H1 (cell line): ENCODE measurements around the gene PRIMA1. TPM values are rescaled to one million over a fixed set of nuclear protein-coding genes. Genes with fewer than 3 reads are reported as not detected.

Experiments used
- CTCF ChIA-PET: fragments of 300-600 bp; sonication (Branson Sonifier 250); formaldehyde crosslinking; loops from one replicate; lab custom pipeline; 2021; ENCODE audit not compliant: partially characterized antibody; lab: Charles Lee
- POLR2A ChIA-PET: fragments of 300-600 bp; sonication (Branson Sonifier 250); formaldehyde crosslinking; loops from one replicate; lab custom pipeline; 2021; ENCODE audit warnings: inconsistent platforms; ENCODE audit not compliant: partially characterized antibody; lab: Charles Lee
- DNase-seq, 2 experiments: peaks; one replicate each; pipeline versions ENCODE4 v3.0.0 to v3.0.0-alpha.2; 2010 to 2022; ENCODE audit warnings: low spot score in 2 of 2, low read depth in 1 of 2, mixed read lengths in 1 of 2
- FAIRE-seq: peaks from 2 replicates; lab custom pipeline; 2011; peaks lifted over from hg19 to GRCh38; lab: Jason Lieb, UNC
- H2AFZ ChIP-seq: 2 replicates; pipeline ENCODE4 v1.8.1; 2012; ENCODE audit warnings: low read length, inconsistent platforms
- H2AK5ac ChIP-seq: 2 replicates; pipeline ENCODE4 v1.6.1; 2013; ENCODE audit warnings: low read depth, low read length
- H2BK120ac ChIP-seq: replicated peaks from 2 replicates; pipeline ENCODE3; 2013; ENCODE audit warnings: low read depth, low read length, inconsistent platforms
- H2BK12ac ChIP-seq: 2 replicates; pipeline ENCODE4 v1.6.1; 2013; ENCODE audit warnings: low read depth, low read length
- H2BK15ac ChIP-seq: 2 replicates; pipeline ENCODE4 v1.6.1; 2013; ENCODE audit warnings: low read length
- H2BK20ac ChIP-seq: 2 replicates; pipeline ENCODE4 v1.6.1; 2013; ENCODE audit warnings: low read length
- H2BK5ac ChIP-seq: 2 replicates; pipeline ENCODE4 v1.6.1; 2013; ENCODE audit warnings: low read depth, low read length
- H3K14ac ChIP-seq: 2 replicates; pipeline ENCODE4 v1.6.1; 2013; ENCODE audit warnings: inconsistent platforms; ENCODE audit not compliant: insufficient read length
- H3K18ac ChIP-seq: 2 replicates; pipeline ENCODE4 v1.6.1; 2013; ENCODE audit warnings: low read length; ENCODE audit errors: extremely low read depth
- H3K23ac ChIP-seq: 2 replicates; pipeline ENCODE4 v1.6.1; 2013; ENCODE audit warnings: inconsistent platforms; ENCODE audit not compliant: insufficient read length
- H3K23me2 ChIP-seq: 2 replicates; pipeline ENCODE4 v1.6.1; 2013; ENCODE audit warnings: low read depth, low read length
- H3K27ac ChIP-seq: 2 replicates; pipeline ENCODE4 v1.6.1; 2011; ENCODE audit warnings: low read depth, low read length, inconsistent platforms
- H3K27me3 ChIP-seq, 4 experiments: replicated peaks in 1 of 4; 1 replicate in 1 of 4; 2 replicates in 3 of 4; pipeline versions ENCODE4 v1.6.1 to v1.8.1; 2011 to 2013; ENCODE audit warnings: low read length in 3 of 4, mild to moderate bottlenecking in 3 of 4, inconsistent platforms in 2 of 4, mixed read lengths in 2 of 4, moderate library complexity in 1 of 4; ENCODE audit not compliant: control insufficient read depth in 3 of 4, insufficient read depth in 3 of 4; ENCODE audit errors: extremely low read depth in 1 of 4
- H3K36me3 ChIP-seq, 4 experiments: 2 replicates each; pipeline versions ENCODE4 v1.6.1 to v1.8.1; 2011 to 2013; ENCODE audit warnings: mild to moderate bottlenecking in 4 of 4, low read length in 3 of 4, moderate library complexity in 2 of 4, control low read depth in 1 of 4, inconsistent platforms in 1 of 4; ENCODE audit not compliant: insufficient read depth in 4 of 4, control insufficient read depth in 2 of 4
- H3K4ac ChIP-seq: replicated peaks from 2 replicates; pipeline ENCODE3; 2013; ENCODE audit warnings: low read length, low read depth, mixed read lengths, inconsistent platforms; ENCODE audit not compliant: insufficient read length
- H3K4me1 ChIP-seq, 4 experiments: replicated peaks in 1 of 4; 1 replicate in 1 of 4; 2 replicates in 3 of 4; pipeline versions ENCODE4 v1.6.1 to v1.8.1; 2011 to 2013; ENCODE audit warnings: low read length in 3 of 4, inconsistent platforms in 2 of 4, mixed read lengths in 1 of 4; ENCODE audit not compliant: insufficient read depth in 4 of 4, control insufficient read depth in 3 of 4
- H3K4me2 ChIP-seq, 2 experiments: 2 replicates each; pipeline versions ENCODE4 v1.6.1 to v1.8.1; 2011 to 2013; ENCODE audit warnings: low read depth in 2 of 2, low read length in 2 of 2, control low read depth in 1 of 2, inconsistent platforms in 1 of 2, mild to moderate bottlenecking in 1 of 2; ENCODE audit not compliant: insufficient read depth in 1 of 2
- H3K4me3 ChIP-seq, 4 experiments: fragments of 200-600, 300-600 bp in 1 of 4; sonication (generic), shearing (Covaris generic), sonication (Bioruptor Twin) in 1 of 4; 2 replicates each; pipeline versions ENCODE4 v1.5.1 to v1.8.1; 2011 to 2016; ENCODE audit warnings: low read length in 4 of 4, low read depth in 3 of 4, control low read depth in 2 of 4, inconsistent platforms in 2 of 4, mild to moderate bottlenecking in 2 of 4, mixed read lengths in 1 of 4, moderate library complexity in 1 of 4; ENCODE audit not compliant: insufficient read depth in 2 of 4; ENCODE audit errors: extremely low read depth in 1 of 4
- H3K56ac ChIP-seq: replicated peaks from 2 replicates; pipeline ENCODE3; 2013; ENCODE audit warnings: low read depth, mild to moderate bottlenecking, mixed read lengths, low read length, inconsistent platforms; ENCODE audit not compliant: insufficient read length
- H3K79me1 ChIP-seq: 2 replicates; pipeline ENCODE4 v1.6.1; 2013; ENCODE audit warnings: low read depth, low read length, control low read depth
- H3K79me2 ChIP-seq, 2 experiments: 2 replicates each; pipeline versions ENCODE4 v1.6.1 to v1.8.1; 2012 to 2013; ENCODE audit warnings: low read length in 2 of 2, mild to moderate bottlenecking in 2 of 2, inconsistent platforms in 1 of 2; ENCODE audit not compliant: insufficient read depth in 2 of 2, control insufficient read depth in 1 of 2
- H3K9ac ChIP-seq, 4 experiments: replicated peaks in 1 of 4; 1 replicate in 1 of 4; 2 replicates in 3 of 4; pipeline versions ENCODE4 v1.6.1 to v1.8.1; 2011 to 2013; ENCODE audit warnings: low read depth in 3 of 4, low read length in 3 of 4, control low read depth in 2 of 4, mild to moderate bottlenecking in 2 of 4, moderate library complexity in 2 of 4, inconsistent platforms in 1 of 4; ENCODE audit errors: extremely low read depth in 1 of 4
- H3K9me3 ChIP-seq, 2 experiments: 2 replicates each; pipeline versions ENCODE4 v1.6.1 to v1.8.1; 2012 to 2013; ENCODE audit warnings: mild to moderate bottlenecking in 2 of 2, moderate library complexity in 2 of 2, control low read depth in 1 of 2, inconsistent platforms in 1 of 2, low read depth in 1 of 2, low read length in 1 of 2, mixed read lengths in 1 of 2; ENCODE audit not compliant: insufficient read depth in 2 of 2
- H4K20me1 ChIP-seq, 2 experiments: replicated peaks in 1 of 2; 2 replicates each; pipeline versions ENCODE3 to v1.8.1; 2011 to 2013; ENCODE audit warnings: inconsistent platforms in 2 of 2, low read length in 2 of 2, mild to moderate bottlenecking in 1 of 2; ENCODE audit not compliant: insufficient read depth in 2 of 2, control insufficient read depth in 1 of 2
- H4K5ac ChIP-seq: 2 replicates; pipeline ENCODE4 v1.6.1; 2013; ENCODE audit warnings: low read length, low read depth, mixed read lengths, inconsistent platforms; ENCODE audit not compliant: insufficient read length
- H4K8ac ChIP-seq: 2 replicates; pipeline ENCODE4 v1.8.0; 2013; ENCODE audit warnings: mild to moderate bottlenecking, moderate library complexity, low read length, inconsistent platforms; ENCODE audit not compliant: insufficient read depth; ENCODE audit errors: extremely low read depth
- H4K91ac ChIP-seq: replicated peaks from 2 replicates; pipeline ENCODE3; 2013; ENCODE audit warnings: low read length, mixed read lengths, inconsistent platforms; ENCODE audit not compliant: insufficient read length
- ASH2L ChIP-seq: fragments of 200-600, 300-600 bp; sonication (generic); IDR thresholded peaks from one replicate; pipeline ENCODE4 v1.7.1; 2017; ENCODE audit warnings: low read length
- CBX8 ChIP-seq: fragments of 300-800, 300-1000 bp; sonication (generic); IDR thresholded peaks from 2 replicates; pipeline ENCODE4 v1.7.1; 2016; ENCODE audit warnings: low read depth, low read length, borderline replicate concordance
- CHD2 ChIP-seq: IDR thresholded peaks from 2 replicates; pipeline ENCODE4 v1.6.1; 2012; ENCODE audit warnings: low read length, improper control_type of control experiment
- FOSL1 ChIP-seq: IDR thresholded peaks from 2 replicates; pipeline ENCODE4 v1.6.1; 2011; ENCODE audit warnings: mild to moderate bottlenecking, low read depth, low read length, moderate library complexity; ENCODE audit not compliant: insufficient read depth
- JUN ChIP-seq: IDR thresholded peaks from 2 replicates; pipeline ENCODE4 v1.6.1; 2011; ENCODE audit warnings: low read depth, mild to moderate bottlenecking, improper control_type of control experiment, low read length
- PHF8 ChIP-seq: fragments of 200-600 bp; sonication (generic); conservative IDR thresholded peaks from 2 replicates; pipeline ENCODE4 v1.7.1; 2012; ENCODE audit warnings: low read depth, mild to moderate bottlenecking, inconsistent platforms, low read length, moderate library complexity
- SIX5 ChIP-seq: IDR thresholded peaks from 2 replicates; pipeline ENCODE4 v1.6.1; 2011; ENCODE audit warnings: mild to moderate bottlenecking, low read depth, low read length
- YY1 ChIP-seq: IDR thresholded peaks from 2 replicates; pipeline ENCODE4 v1.6.1; 2011; ENCODE audit warnings: low read depth, mild to moderate bottlenecking, low read length
- WGBS, 2 experiments: shearing (Covaris generic) in 1 of 2; methylation state at CpG; one replicate each; pipeline versions ENCODE4 v1.1.6 to v1.1.7; 2013 to 2015; ENCODE audit warnings: low lambda C conversion rate in 2 of 2, mixed read lengths in 2 of 2, inconsistent platforms in 1 of 2, low coverage in 1 of 2, missing lambda C conversion rate in 1 of 2; ENCODE audit not compliant: insufficient replicate concordance in 2 of 2, insufficient coverage in 1 of 2, insufficient read length in 1 of 2; ENCODE audit errors: extremely low coverage in 1 of 2, missing lambda C conversion rate in 1 of 2; 5-methylcytosine and 5-hydroxymethylcytosine counted together
- polyA plus RNA-seq, 7 experiments: library from polyadenylated mRNA; depleted of rRNA in 3 of 7; stranded (reverse) in 5 of 7; unstranded in 2 of 7; fragments of >200 nt in 5 of 7; fragments of 200-250 nt in 2 of 7; gene quantifications; 1 replicate in 5 of 7; 2 replicates in 1 of 7; 4 replicates in 1 of 7; pipeline versions ENCODE4 v1.2.1 to v1.2.3, GENCODE V29; 2011 to 2013; ENCODE audit warnings: missing spikeins in 2 of 7, mixed read lengths in 2 of 7
- total RNA-seq: library from RNA; stranded (reverse); fragmentation: NEBNext Ultra II Directional; extraction: Animal tissue kit (Norgen Biotek cat#: 25700); gene quantifications from 2 replicates; pipeline ENCODE4 v1.2.1, GENCODE V29; 2021
- TF ChIP-seq, protein P1 (sequence below): IDR thresholded peaks from 2 replicates; pipeline ENCODE4 v1.6.1; 2012; ENCODE audit warnings: inconsistent platforms

Gene PRIMA1
- total and polyA plus RNA-seq, 2 of the 8 experiments (the other 6 are each of a cell fraction or from before 2014, with no cell fraction given), result 2.8 to 4.5 TPM

DNA sequence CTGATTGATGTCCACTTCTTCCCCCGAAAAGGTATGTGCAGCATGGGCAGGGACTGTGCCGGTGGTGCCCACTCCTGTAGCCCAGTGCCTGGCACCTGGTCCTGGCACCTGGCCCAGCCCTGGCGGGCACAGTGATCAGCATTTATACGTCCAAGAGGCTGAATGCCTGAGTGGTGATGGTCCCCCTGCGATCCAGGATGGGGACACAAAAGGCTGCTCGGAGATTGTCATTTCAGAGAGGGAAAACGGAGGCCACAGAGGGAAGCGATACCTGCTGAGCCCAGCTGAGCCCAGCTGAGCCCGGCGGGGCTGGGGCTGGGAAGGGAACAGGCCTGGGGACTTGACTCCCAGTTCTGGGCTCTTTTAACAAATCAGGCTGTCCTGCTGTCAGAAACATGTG is 55.8 kb downstream of the PRIMA1 start:
- peaks cover 0 to 6% (median under 1%) of the 10 kb centered on the region in 4 experiments; a peak in 1 of 7 replicates for H3K4me1 ChIP-seq
- no peak overlapping the region for H2BK15ac ChIP-seq
- ChIA-PET CTCF (interaction anchor here (0.5 to 2.7 kb wide), 3 partner anchors 9 to 755 kb away, joined by 3 to 7 read pairs (median 3); no protein-coding TSS in a partner anchor), POLR2A (no interaction called here)
- H3K56ac ChIP-seq, result no peak overlapping the region
- WGBS, 2 experiments, result 83% methylated on average over 9 of the region's 10 CpGs; no CpG with 5 or more reads in 1 of the 2 experiments
- no peak for FAIRE-seq
- DNase-seq, result no peak
- no peak overlapping the region for H3K27ac ChIP-seq
- H3K9ac ChIP-seq, result no peak overlapping the region
- TF ChIP-seq YY1 (no peak), ASH2L (no peak), JUN (no peak), CBX8 (no peak), SIX5 (no peak), CHD2 (no peak), FOSL1 (no peak), PHF8 (no peak)
- TF ChIP-seq, protein P1, sequence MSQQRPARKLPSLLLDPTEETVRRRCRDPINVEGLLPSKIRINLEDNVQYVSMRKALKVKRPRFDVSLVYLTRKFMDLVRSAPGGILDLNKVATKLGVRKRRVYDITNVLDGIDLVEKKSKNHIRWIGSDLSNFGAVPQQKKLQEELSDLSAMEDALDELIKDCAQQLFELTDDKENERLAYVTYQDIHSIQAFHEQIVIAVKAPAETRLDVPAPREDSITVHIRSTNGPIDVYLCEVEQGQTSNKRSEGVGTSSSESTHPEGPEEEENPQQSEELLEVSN, result no peak
- no peak overlapping the region for H2BK5ac ChIP-seq
- no peaks in the 10 kb centered on the region for H3K9me3 ChIP-seq
- H4K91ac ChIP-seq, result no peak overlapping the region
- H3K79me2 ChIP-seq, result no peaks in the 10 kb centered on the region
- no peaks in the 10 kb centered on the region for H3K36me3 ChIP-seq
- H4K8ac ChIP-seq, result no peak overlapping the region
- H3K4me2 ChIP-seq, result no peak overlapping the region
- H4K5ac ChIP-seq, result no peak overlapping the region
- no peak overlapping the region for H2BK12ac ChIP-seq
- H3K79me1 ChIP-seq, result no peaks in the 10 kb centered on the region
- H2AK5ac ChIP-seq, result no peak overlapping the region
- no peak overlapping the region for H2AFZ ChIP-seq
- H3K4me3 ChIP-seq, result no peak overlapping the region
- no peaks in the 10 kb centered on the region for H3K23me2 ChIP-seq
- no peak overlapping the region for H3K18ac ChIP-seq
- no peak overlapping the region for H2BK20ac ChIP-seq
- H4K20me1 ChIP-seq, result no peaks in the 10 kb centered on the region
- no peak overlapping the region for H3K23ac ChIP-seq
- no peaks in the 10 kb centered on the region; a peak in 1 of 7 replicates for H3K27me3 ChIP-seq
- H2BK120ac ChIP-seq, result no peak overlapping the region
- no peak overlapping the region for H3K4ac ChIP-seq
- no peak overlapping the region for H3K14ac ChIP-seq
